ENCODE measurements around the gene C5orf47. TPM values are rescaled to one million over a fixed set of nuclear protein-coding genes. Genes with fewer than 3 reads are reported as not detected.
A peak's percentile ranks its signal among the peaks of the same experiment; 100 is the strongest.

The C5orf47 gene
- total and polyA plus RNA-seq, 2 donors (not counting 1 experiment from before 2014, with no cell fraction given), result not detected

GRCh38 chr5:173946323-173946722, 42.6 kb upstream of the C5orf47 start:
- no peak for TF ChIP-seq CTCF (conservative IDR thresholded peaks at IDR 0.05 in 1 of 2, IDR thresholded peaks at IDR 0.05 in 1 of 2; ENCODE audit: low read depth in 1 of 2, low read length in 2 of 2)
- no peak for TF ChIP-seq EZH2 (IDR thresholded peaks at IDR 0.05; ENCODE audit: low read length, missing control alignments)
- DNase-seq (ENCODE audit: low read depth in 2 of 2), result no peak

GRCh38 chr5:173950829-173951228, 38.1 kb upstream of the C5orf47 start:
- Histone ChIP-seq H4K20me1 (ENCODE audit: control insufficient read depth, extremely low read depth, insufficient read depth, low read length) (no peaks in the 10 kb centered on the region), H3K9me3 (ENCODE audit: control insufficient read depth, insufficient read depth, low read depth, low read length) (no peaks in the 10 kb centered on the region), H3K4me2 (ENCODE audit: extremely low read depth, insufficient read depth, low read length) (no peak overlapping the region), H3K4me3 (replicated peaks in 1 of 4; ENCODE audit: control extremely low read depth in 1 of 4, insufficient read depth in 1 of 4, low read depth in 3 of 4, low read length in 4 of 4) (no peak overlapping the region), H3K27me3 (ENCODE audit: control insufficient read depth, insufficient read depth, low read length) (no peaks in the 10 kb centered on the region), H3K36me3 (ENCODE audit: control insufficient read depth, insufficient read depth, low read length) (no peaks in the 10 kb centered on the region), H3K4me1 (ENCODE audit: control insufficient read depth, extremely low read depth, insufficient read depth, low read length) (peaks cover 2% of the 10 kb centered on the region), H3K27ac (ENCODE audit: insufficient read depth, low read length) (no peak overlapping the region), H3K79me2 (ENCODE audit: control insufficient read depth, insufficient read depth, low read length) (no peaks in the 10 kb centered on the region), H2AFZ (ENCODE audit: low read length) (no peak overlapping the region), H3K9ac (ENCODE audit: insufficient read depth, low read length) (no peak overlapping the region)
- TF ChIP-seq CTCF (conservative IDR thresholded peaks at IDR 0.05 in 1 of 2, IDR thresholded peaks at IDR 0.05 in 1 of 2; ENCODE audit: low read depth in 1 of 2, low read length in 2 of 2) (no peak), EZH2 (IDR thresholded peaks at IDR 0.05; ENCODE audit: low read length, missing control alignments) (no peak)
- DNase-seq (ENCODE audit: low read depth in 2 of 2), result peak in 1 of 2 donors; percentile 34

More at GRCh38 chr5:173946323-173946722, 42.6 kb upstream of the C5orf47 start:
- H3K27ac ChIP-seq (ENCODE audit: insufficient read depth, low read length), result no peak overlapping the region
- no peak overlapping the region for H3K9ac ChIP-seq (ENCODE audit: insufficient read depth, low read length)
- no peak overlapping the region for H3K4me2 ChIP-seq (ENCODE audit: extremely low read depth, insufficient read depth, low read length)
- no peak overlapping the region for H3K4me3 ChIP-seq (replicated peaks in 1 of 4; ENCODE audit: control extremely low read depth in 1 of 4, insufficient read depth in 1 of 4, low read depth in 3 of 4, low read length in 4 of 4)
- no peaks in the 10 kb centered on the region for H3K36me3 ChIP-seq (ENCODE audit: control insufficient read depth, insufficient read depth, low read length)
- H3K9me3 ChIP-seq (ENCODE audit: control insufficient read depth, insufficient read depth, low read depth, low read length), result no peaks in the 10 kb centered on the region
- H2AFZ ChIP-seq (ENCODE audit: low read length), result no peak overlapping the region
- no peaks in the 10 kb centered on the region for H3K4me1 ChIP-seq (ENCODE audit: control insufficient read depth, extremely low read depth, insufficient read depth, low read length)
- no peaks in the 10 kb centered on the region for H4K20me1 ChIP-seq (ENCODE audit: control insufficient read depth, extremely low read depth, insufficient read depth, low read length)
- H3K79me2 ChIP-seq (ENCODE audit: control insufficient read depth, insufficient read depth, low read length), result no peaks in the 10 kb centered on the region
- no peaks in the 10 kb centered on the region for H3K27me3 ChIP-seq (ENCODE audit: control insufficient read depth, insufficient read depth, low read length)

GRCh38 chr5:173953528-173954090, 35.4 kb upstream of the C5orf47 start:
- TF ChIP-seq CTCF (conservative IDR thresholded peaks at IDR 0.05 in 1 of 2, IDR thresholded peaks at IDR 0.05 in 1 of 2; ENCODE audit: low read depth in 1 of 2, low read length in 2 of 2), result no peak
- no peak for TF ChIP-seq EZH2 (IDR thresholded peaks at IDR 0.05; ENCODE audit: low read length, missing control alignments)
- Histone ChIP-seq H3K27me3 (ENCODE audit: control insufficient read depth, insufficient read depth, low read length) (no peaks in the 10 kb centered on the region), H3K36me3 (ENCODE audit: control insufficient read depth, insufficient read depth, low read length) (no peaks in the 10 kb centered on the region), H3K9me3 (ENCODE audit: control insufficient read depth, insufficient read depth, low read depth, low read length) (no peaks in the 10 kb centered on the region), H3K27ac (ENCODE audit: insufficient read depth, low read length) (no peak overlapping the region), H3K4me1 (ENCODE audit: control insufficient read depth, extremely low read depth, insufficient read depth, low read length) (peaks cover 2% of the 10 kb centered on the region), H3K9ac (ENCODE audit: insufficient read depth, low read length) (no peak overlapping the region), H4K20me1 (ENCODE audit: control insufficient read depth, extremely low read depth, insufficient read depth, low read length) (no peaks in the 10 kb centered on the region), H3K4me2 (ENCODE audit: extremely low read depth, insufficient read depth, low read length) (no peak overlapping the region), H3K4me3 (replicated peaks in 1 of 4; ENCODE audit: control extremely low read depth in 1 of 4, insufficient read depth in 1 of 4, low read depth in 3 of 4, low read length in 4 of 4) (no peak overlapping the region), H3K79me2 (ENCODE audit: control insufficient read depth, insufficient read depth, low read length) (no peaks in the 10 kb centered on the region), H2AFZ (ENCODE audit: low read length) (no peak overlapping the region)
- peak; percentile 69 to 77 for DNase-seq (ENCODE audit: low read depth in 2 of 2)

Measured in fibroblast of lung (primary cell).